LNCaP clone FGC (cell line): ENCODE measurements around the gene KIAA0319L.

Experiments
- DNase-seq: peaks from one replicate; pipeline ENCODE4 v3.0.0-alpha.2; 2011; ENCODE audit warnings: low read depth
- H3K4me3 ChIP-seq: 2 replicates; pipeline ENCODE4 v1.5.1; 2011; ENCODE audit warnings: mild to moderate bottlenecking, low read depth, low read length, control low read depth
- CTCF ChIP-seq: IDR thresholded peaks from 2 replicates; pipeline ENCODE4 v1.5.1; 2012; ENCODE audit warnings: mild to moderate bottlenecking; ENCODE audit not compliant: control insufficient read depth, insufficient read depth; ENCODE audit errors: extremely low read depth

Gene KIAA0319L

GRCh38 chr1:35390600-35391494 is 166.4 kb downstream of the KIAA0319L start:
- no peak for DNase-seq
- no peak overlapping the region for H3K4me3 ChIP-seq
- TF ChIP-seq CTCF = no peak

- DNase-seq = no peak
- TF ChIP-seq CTCF = no peak
- H3K4me3 ChIP-seq = no peak overlapping the region
Measured at GRCh38 chr1:35386959-35387358, 170.2 kb downstream of the KIAA0319L start.

- TF ChIP-seq CTCF = no peak
- no peak overlapping the region for H3K4me3 ChIP-seq
- DNase-seq = no peak
Measured at GRCh38 chr1:35386290-35386689, 170.9 kb downstream of the KIAA0319L start.
